CD14-positive monocyte (primary cell): ENCODE measurements around the gene GUCA1A. TPM values are rescaled to one million over a fixed set of nuclear protein-coding genes. Genes with fewer than 3 reads are reported as not detected.

ENCODE experiments used
- DNase-seq, 3 donors: peaks; one replicate each; pipeline ENCODE4 v3.0.0-alpha.2; 2011 to 2022
- H2AFZ ChIP-seq: 2 replicates; pipeline ENCODE4 v1.6.0; 2012; ENCODE audit warnings: mild to moderate bottlenecking, low read depth, low read length, inconsistent platforms; ENCODE audit not compliant: insufficient read depth, poor library complexity, severe bottlenecking
- H3K27ac ChIP-seq, 2 donors: 1 replicate in 1 of 2; 2 replicates in 1 of 2; pipeline ENCODE4 v1.5.1; 2012 to 2013; ENCODE audit warnings: low read length in 2 of 2, control low read depth in 1 of 2, inconsistent platforms in 1 of 2, low read depth in 1 of 2, mild to moderate bottlenecking in 1 of 2
- H3K27me3 ChIP-seq, 2 donors: one replicate each; pipeline versions ENCODE4 v1.6.0 to v1.6.1; 2011 to 2013; ENCODE audit warnings: low read length in 2 of 2; ENCODE audit not compliant: control insufficient read depth in 2 of 2, insufficient read depth in 2 of 2
- H3K36me3 ChIP-seq, 2 donors: replicated peaks in 1 of 2; 1 replicate in 1 of 2; 2 replicates in 1 of 2; pipeline versions ENCODE4 v1.5.1 to v1.6.1; 2012 to 2013; ENCODE audit warnings: low read length in 2 of 2, control low read depth in 1 of 2, inconsistent platforms in 1 of 2, mild to moderate bottlenecking in 1 of 2; ENCODE audit not compliant: insufficient read depth in 2 of 2, control insufficient read depth in 1 of 2
- H3K4me1 ChIP-seq, 2 donors: 1 replicate in 1 of 2; 2 replicates in 1 of 2; pipeline versions ENCODE4 v1.5.1 to v1.6.1; 2012 to 2013; ENCODE audit warnings: low read length in 2 of 2, control low read depth in 1 of 2, inconsistent platforms in 1 of 2, mild to moderate bottlenecking in 1 of 2, moderate library complexity in 1 of 2; ENCODE audit not compliant: insufficient read depth in 2 of 2, control insufficient read depth in 1 of 2
- H3K4me2 ChIP-seq: replicated peaks from 2 replicates; pipeline ENCODE3; 2012; ENCODE audit warnings: low read length, moderate library complexity, mild to moderate bottlenecking; ENCODE audit not compliant: poor library complexity, severe bottlenecking; ENCODE audit errors: extremely low read depth
- H3K4me3 ChIP-seq, 3 experiments: fragments of 200-600 bp in 1 of 3; sonication (generic) in 1 of 3; replicated peaks in 1 of 3; 1 replicate in 2 of 3; 2 replicates in 1 of 3; pipeline ENCODE4 v1.5.1; 2011 to 2013; ENCODE audit warnings: low read length in 3 of 3, mild to moderate bottlenecking in 3 of 3, control low read depth in 2 of 3, low read depth in 2 of 3, inconsistent platforms in 1 of 3, moderate library complexity in 1 of 3
- H3K79me2 ChIP-seq: 2 replicates; pipeline ENCODE4 v1.6.0; 2012; ENCODE audit warnings: mild to moderate bottlenecking, control low read depth, inconsistent platforms, low read length, moderate library complexity; ENCODE audit not compliant: insufficient read depth
- H3K9ac ChIP-seq: 2 replicates; pipeline ENCODE4 v1.6.0; 2017; ENCODE audit warnings: low read length, mild to moderate bottlenecking; ENCODE audit not compliant: insufficient read depth, poor library complexity, severe bottlenecking
- H3K9me3 ChIP-seq, 2 donors: replicated peaks in 1 of 2; 1 replicate in 1 of 2; 2 replicates in 1 of 2; pipeline versions ENCODE4 v1.5.1 to v1.6.1; 2012 to 2013; ENCODE audit warnings: low read length in 2 of 2, control low read depth in 1 of 2; ENCODE audit not compliant: control insufficient read depth in 1 of 2, insufficient read depth in 1 of 2
- H4K20me1 ChIP-seq: 2 replicates; pipeline ENCODE4 v1.6.0; 2012; ENCODE audit warnings: mild to moderate bottlenecking, low read length, control low read depth, moderate library complexity; ENCODE audit not compliant: insufficient read depth
- H3K27ac Mint-ChIP-seq, 7 donors: one replicate each; pipeline ENCODE4 v1.8.0; 2020; ENCODE audit warnings: mild to moderate bottlenecking in 7 of 7, mixed read lengths in 7 of 7, moderate library complexity in 6 of 7, inconsistent platforms in 2 of 7
- H3K27me3 Mint-ChIP-seq, 3 donors: one replicate each; pipeline ENCODE4 v1.8.0; 2021 to 2022; ENCODE audit warnings: low read depth in 3 of 3, mild to moderate bottlenecking in 3 of 3, mixed read lengths in 3 of 3, moderate library complexity in 3 of 3, inconsistent platforms in 1 of 3
- H3K36me3 Mint-ChIP-seq, 2 donors: one replicate each; pipeline ENCODE4 v1.8.0; 2020; ENCODE audit warnings: mixed read lengths in 2 of 2, inconsistent platforms in 1 of 2, mild to moderate bottlenecking in 1 of 2
- H3K4me1 Mint-ChIP-seq: one replicate; pipeline ENCODE4 v1.8.0; 2020; ENCODE audit warnings: mild to moderate bottlenecking, mixed read lengths
- H3K4me3 Mint-ChIP-seq, 2 donors: one replicate each; pipeline ENCODE4 v1.8.0; 2020; ENCODE audit warnings: mild to moderate bottlenecking in 2 of 2, mixed read lengths in 2 of 2, moderate library complexity in 1 of 2
- H3K9me3 Mint-ChIP-seq, 7 donors: one replicate each; pipeline ENCODE4 v1.8.0; 2020 to 2022; ENCODE audit warnings: mixed read lengths in 7 of 7, mild to moderate bottlenecking in 6 of 7, moderate library complexity in 6 of 7, inconsistent platforms in 2 of 7
- CTCF ChIP-seq: fragments of 200-600 bp; IDR thresholded peaks from one replicate; pipeline ENCODE4 v1.8.0; 2022; ENCODE audit warnings: antibody characterized with exemption, mild to moderate bottlenecking
- WGBS: methylation state at CpG from one replicate; pipeline ENCODE4 v1.1.5; 2013; ENCODE audit warnings: missing lambda C conversion rate; ENCODE audit not compliant: insufficient coverage; 5-methylcytosine and 5-hydroxymethylcytosine counted together
- intact Hi-C, 2 donors: fragments of 100-400 bp; cut with micrococcal nuclease; formaldehyde crosslinking; loops; one replicate each; pipeline versions ENCODE4 v1.15.0 to v1.15.1; 2023
- polyA plus RNA-seq, 3 donors: library from polyadenylated mRNA; depleted of rRNA in 1 of 3; unstranded in 2 of 3; stranded (reverse) in 1 of 3; fragments of 300-500 nt in 2 of 3; fragments of >200 nt in 1 of 3; fragmentation: Illumina TruSeq in 2 of 3; gene quantifications; 1 replicate in 2 of 3; 2 replicates in 1 of 3; pipeline ENCODE4 v1.2.3, GENCODE V29; 2012 to 2021

The GUCA1A gene
- polyA plus RNA-seq, 3 donors = not detected

DNA sequence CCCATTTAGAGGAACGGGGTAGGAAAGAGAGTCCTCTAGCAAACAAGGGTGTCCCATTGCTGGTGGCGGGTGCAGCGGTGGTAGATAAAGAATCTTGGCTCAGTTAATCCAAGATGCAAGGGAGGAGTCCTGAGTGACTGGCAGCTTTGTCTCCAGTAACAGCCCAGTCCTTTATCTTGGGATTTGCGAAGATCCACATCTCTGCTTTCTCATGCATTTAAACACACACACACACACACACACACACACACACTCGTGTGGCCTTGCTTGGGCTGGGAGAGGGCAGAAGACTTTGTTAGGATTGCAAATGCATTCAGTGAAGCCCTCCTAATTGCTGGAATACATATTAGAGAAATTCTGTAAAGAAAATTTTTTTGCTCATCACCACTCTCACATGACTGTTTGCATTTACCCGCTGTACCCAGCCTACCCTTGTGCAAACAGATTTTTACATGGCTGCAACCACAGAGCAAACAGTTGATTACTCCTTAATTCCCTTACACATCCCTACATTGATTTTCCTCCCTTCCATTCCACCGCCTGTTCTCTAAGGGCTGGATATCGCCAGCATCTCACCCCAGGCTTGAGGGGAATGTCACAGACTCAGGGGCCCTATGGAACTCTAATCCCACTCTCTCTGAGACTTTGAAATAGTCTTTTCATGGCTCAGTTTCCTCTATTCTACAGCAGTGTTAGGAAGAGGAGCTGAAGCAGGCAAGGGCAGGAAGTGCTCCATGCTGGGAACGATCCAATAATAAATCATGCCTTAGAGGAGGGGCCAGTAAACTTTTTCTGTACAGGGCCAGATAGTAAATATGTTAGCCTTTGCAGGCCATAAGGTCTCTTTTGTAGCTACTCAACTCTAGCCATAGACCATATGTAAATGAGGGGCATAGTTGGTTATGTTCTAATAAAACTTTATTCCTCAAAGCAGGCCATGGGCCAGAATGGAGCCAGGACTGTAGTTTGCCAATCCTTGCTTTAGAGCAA, 34.2 kb upstream of the GUCA1A start:
- no peak overlapping the region for H3K27ac ChIP-seq
- Mint-ChIP-seq H3K36me3 (peaks cover 0 to 4% of the 10 kb centered on the region in 2 donors), H3K27me3 (peaks cover 21 to 34% (median 31%) of the 10 kb centered on the region in 3 donors), H3K4me1 (peaks cover 30% of the 10 kb centered on the region), H3K4me3 (no peak overlapping the region), H3K9me3 (peaks cover 0 to 1% (median 0%) of the 10 kb centered on the region in 7 donors), H3K27ac (no peak overlapping the region)
- H3K4me1 ChIP-seq = peaks cover 24 to 31% of the 10 kb centered on the region in 2 donors
- no peaks in the 10 kb centered on the region for H3K9me3 ChIP-seq
- H3K9ac ChIP-seq = no peak overlapping the region
- intact Hi-C loops = no loop called here
- H3K4me3 ChIP-seq = no peak overlapping the region
- no peak overlapping the region for H3K4me2 ChIP-seq
- no peak overlapping the region for H2AFZ ChIP-seq
- peaks cover 0 to 29% of the 10 kb centered on the region in 2 donors for H3K27me3 ChIP-seq
- H4K20me1 ChIP-seq = no peaks in the 10 kb centered on the region
- 92% methylated on average over 4 of the region's 9 CpGs for WGBS
- no peak for DNase-seq
- H3K79me2 ChIP-seq = no peaks in the 10 kb centered on the region
- TF ChIP-seq CTCF = no peak
- no peaks in the 10 kb centered on the region for H3K36me3 ChIP-seq

- peaks cover 0 to 5% of the 10 kb centered on the region in 2 donors for H3K36me3 Mint-ChIP-seq
- peak overlapping the region; percentile 17 for H3K9ac ChIP-seq
- peak overlapping the region; percentile 23 for H3K4me2 ChIP-seq
- H4K20me1 ChIP-seq = no peaks in the 10 kb centered on the region
- no peak overlapping the region for H3K27ac ChIP-seq
- peaks cover 0 to 1% (median 0%) of the 10 kb centered on the region in 7 donors for H3K9me3 Mint-ChIP-seq
- H3K9me3 ChIP-seq = no peaks in the 10 kb centered on the region
- H2AFZ ChIP-seq = peak overlapping the region; percentile 16
- TF ChIP-seq CTCF = no peak
- peak overlapping the region in 1 of 2 donors; percentile 56 for H3K4me3 Mint-ChIP-seq
- DNase-seq = peak; percentile 61
- no peak overlapping the region for H3K27ac Mint-ChIP-seq
- 25% methylated on average over 4 of the region's 5 CpGs for WGBS
- intact Hi-C loops = no loop called here
- no peaks in the 10 kb centered on the region for H3K36me3 ChIP-seq
- peaks cover 0 to 30% of the 10 kb centered on the region in 2 donors for H3K27me3 ChIP-seq
- H3K27me3 Mint-ChIP-seq = peaks cover 21 to 34% (median 33%) of the 10 kb centered on the region in 3 donors
- H3K4me1 Mint-ChIP-seq = peaks cover 32% of the 10 kb centered on the region
- peaks cover 24 to 31% of the 10 kb centered on the region in 2 donors for H3K4me1 ChIP-seq
- no peak overlapping the region for H3K4me3 ChIP-seq
- no peaks in the 10 kb centered on the region for H3K79me2 ChIP-seq
Observed at GRCh38 chr6:42140032-42140431, 33.1 kb upstream of the GUCA1A start.
